ENCODE results near the gene DNAAF8.

The DNAAF8 gene

GRCh38 chr16:4694642-4695451 lies 39.5 kb upstream of the DNAAF8 start:
- H3K36me3 ChIP-seq, result peaks cover 49% of the 10 kb centered on the region
- H3K9ac ChIP-seq, result peak overlapping the region; percentile 50; the same call in 1 of the 2 replicates
- H3K4me2 ChIP-seq, result peak overlapping the region; percentile 90
- TF ChIP-seq Cebpa-rat (IDR thresholded peaks at IDR 0.05), result no peak
- H3K27ac ChIP-seq, result no peak overlapping the region
- H3K27me3 ChIP-seq, result no peaks in the 10 kb centered on the region
- H3K4me3 ChIP-seq, result peak overlapping the region; percentile 84
- peaks cover 44% of the 10 kb centered on the region for H4K20me1 ChIP-seq
- no peaks in the 10 kb centered on the region for H3K9me3 ChIP-seq
- peaks cover 53% of the 10 kb centered on the region for H3K4me1 ChIP-seq

GRCh38 chr16:4695473-4696171 lies 38.7 kb upstream of the DNAAF8 start:
- Histone ChIP-seq H3K9ac (0 out of 2 replicates have a peak overlapping the region, but pooled peaks have one; percentile 10), H3K4me1 (peaks cover 46% of the 10 kb centered on the region), H4K20me1 (peaks cover 39% of the 10 kb centered on the region), H3K9me3 (no peaks in the 10 kb centered on the region), H3K27ac (no peak overlapping the region), H3K27me3 (no peaks in the 10 kb centered on the region), H3K4me3 (no peak overlapping the region), H3K36me3 (peaks cover 57% of the 10 kb centered on the region), H3K4me2 (peak overlapping the region; percentile 90; the same call in 1 of the 2 replicates)
- TF ChIP-seq Cebpa-rat (IDR thresholded peaks at IDR 0.05), result no peak

GRCh38 chr16:4696172-4696904 lies 38.0 kb upstream of the DNAAF8 start:
- no peak for TF ChIP-seq Cebpa-rat (IDR thresholded peaks at IDR 0.05)
- Histone ChIP-seq H3K9me3 (no peaks in the 10 kb centered on the region), H3K9ac (0 out of 2 replicates have a peak overlapping the region, but pooled peaks have one; percentile 10), H4K20me1 (peaks cover 39% of the 10 kb centered on the region), H3K4me2 (peak overlapping the region; percentile 90; the same call in 1 of the 2 replicates), H3K27me3 (no peaks in the 10 kb centered on the region), H3K4me3 (no peak overlapping the region), H3K27ac (no peak overlapping the region), H3K36me3 (peaks cover 64% of the 10 kb centered on the region), H3K4me1 (peaks cover 39% of the 10 kb centered on the region)

GRCh38 chr16:4696905-4697847 lies 37.2 kb upstream of the DNAAF8 start:
- no peak overlapping the region for H3K4me2 ChIP-seq
- TF ChIP-seq Cebpa-rat (IDR thresholded peaks at IDR 0.05), result no peak
- H3K27ac ChIP-seq, result no peak overlapping the region
- no peaks in the 10 kb centered on the region for H3K27me3 ChIP-seq
- H3K9ac ChIP-seq, result peak overlapping the region; percentile 48
- peaks cover 31% of the 10 kb centered on the region for H3K4me1 ChIP-seq
- H4K20me1 ChIP-seq, result peaks cover 39% of the 10 kb centered on the region
- H3K4me3 ChIP-seq, result no peak overlapping the region
- no peaks in the 10 kb centered on the region for H3K9me3 ChIP-seq
- H3K36me3 ChIP-seq, result peaks cover 72% of the 10 kb centered on the region

- Histone ChIP-seq H3K27ac (no peak overlapping the region), H4K20me1 (peaks cover 39% of the 10 kb centered on the region), H3K9me3 (no peaks in the 10 kb centered on the region), H3K9ac (no peak overlapping the region), H3K36me3 (peaks cover 79% of the 10 kb centered on the region), H3K4me2 (no peak overlapping the region), H3K4me3 (no peak overlapping the region), H3K4me1 (peaks cover 24% of the 10 kb centered on the region), H3K27me3 (no peaks in the 10 kb centered on the region)
- no peak for TF ChIP-seq Cebpa-rat (IDR thresholded peaks at IDR 0.05)
Measured at GRCh38 chr16:4697848-4698291, 36.5 kb upstream of the DNAAF8 start.

GRCh38 chr16:4698321-4699045 lies 35.9 kb upstream of the DNAAF8 start:
- H3K4me2 ChIP-seq, result no peak overlapping the region
- H3K9ac ChIP-seq, result no peak overlapping the region
- H3K9me3 ChIP-seq, result no peaks in the 10 kb centered on the region
- no peaks in the 10 kb centered on the region for H3K27me3 ChIP-seq
- no peak for TF ChIP-seq Cebpa-rat (IDR thresholded peaks at IDR 0.05)
- H3K4me3 ChIP-seq, result no peak overlapping the region
- H3K4me1 ChIP-seq, result peaks cover 20% of the 10 kb centered on the region
- peaks cover 39% of the 10 kb centered on the region for H4K20me1 ChIP-seq
- peaks cover 82% of the 10 kb centered on the region for H3K36me3 ChIP-seq
- no peak overlapping the region for H3K27ac ChIP-seq

GRCh38 chr16:4699046-4699556 lies 35.2 kb upstream of the DNAAF8 start:
- peaks cover 88% of the 10 kb centered on the region for H3K36me3 ChIP-seq
- peaks cover 39% of the 10 kb centered on the region for H4K20me1 ChIP-seq
- no peak overlapping the region for H3K4me3 ChIP-seq
- no peaks in the 10 kb centered on the region for H3K27me3 ChIP-seq
- H3K27ac ChIP-seq, result no peak overlapping the region
- H3K9ac ChIP-seq, result no peak overlapping the region
- no peak for TF ChIP-seq Cebpa-rat (IDR thresholded peaks at IDR 0.05)
- H3K4me1 ChIP-seq, result peaks cover 25% of the 10 kb centered on the region
- no peak overlapping the region for H3K4me2 ChIP-seq
- H3K9me3 ChIP-seq, result no peaks in the 10 kb centered on the region

GRCh38 chr16:4700380-4700996 lies 33.8 kb upstream of the DNAAF8 start:
- no peak overlapping the region for H3K4me3 ChIP-seq
- no peaks in the 10 kb centered on the region for H3K9me3 ChIP-seq
- no peak overlapping the region for H3K27ac ChIP-seq
- H3K4me1 ChIP-seq, result peaks cover 15% of the 10 kb centered on the region
- peaks cover 94% of the 10 kb centered on the region for H3K36me3 ChIP-seq
- TF ChIP-seq Cebpa-rat (IDR thresholded peaks at IDR 0.05), result no peak
- H3K9ac ChIP-seq, result no peak overlapping the region
- no peaks in the 10 kb centered on the region for H3K27me3 ChIP-seq
- H3K4me2 ChIP-seq, result no peak overlapping the region
- H4K20me1 ChIP-seq, result peaks cover 28% of the 10 kb centered on the region
